CD14-positive monocyte (primary cell): Measurements from ENCODE around the gene FOLR1. TPM values are rescaled to one million over a fixed set of nuclear protein-coding genes. Genes with fewer than 3 reads are reported as not detected.

Experiments
- DNase-seq, 3 donors: peaks; one replicate each; pipeline ENCODE4 v3.0.0-alpha.2; 2011 to 2022
- H2AFZ ChIP-seq: 2 replicates; pipeline ENCODE4 v1.6.0; 2012; ENCODE audit warnings: mild to moderate bottlenecking, low read depth, low read length, inconsistent platforms; ENCODE audit not compliant: insufficient read depth, poor library complexity, severe bottlenecking
- H3K27ac ChIP-seq, 2 donors: 1 replicate in 1 of 2; 2 replicates in 1 of 2; pipeline ENCODE4 v1.5.1; 2012 to 2013; ENCODE audit warnings: low read length in 2 of 2, control low read depth in 1 of 2, inconsistent platforms in 1 of 2, low read depth in 1 of 2, mild to moderate bottlenecking in 1 of 2
- H3K27me3 ChIP-seq, 2 donors: one replicate each; pipeline versions ENCODE4 v1.6.0 to v1.6.1; 2011 to 2013; ENCODE audit warnings: low read length in 2 of 2; ENCODE audit not compliant: control insufficient read depth in 2 of 2, insufficient read depth in 2 of 2
- H3K36me3 ChIP-seq, 2 donors: replicated peaks in 1 of 2; 1 replicate in 1 of 2; 2 replicates in 1 of 2; pipeline versions ENCODE4 v1.5.1 to v1.6.1; 2012 to 2013; ENCODE audit warnings: low read length in 2 of 2, control low read depth in 1 of 2, inconsistent platforms in 1 of 2, mild to moderate bottlenecking in 1 of 2; ENCODE audit not compliant: insufficient read depth in 2 of 2, control insufficient read depth in 1 of 2
- H3K4me1 ChIP-seq, 2 donors: 1 replicate in 1 of 2; 2 replicates in 1 of 2; pipeline versions ENCODE4 v1.5.1 to v1.6.1; 2012 to 2013; ENCODE audit warnings: low read length in 2 of 2, control low read depth in 1 of 2, inconsistent platforms in 1 of 2, mild to moderate bottlenecking in 1 of 2, moderate library complexity in 1 of 2; ENCODE audit not compliant: insufficient read depth in 2 of 2, control insufficient read depth in 1 of 2
- H3K4me2 ChIP-seq: replicated peaks from 2 replicates; pipeline ENCODE3; 2012; ENCODE audit warnings: low read length, moderate library complexity, mild to moderate bottlenecking; ENCODE audit not compliant: poor library complexity, severe bottlenecking; ENCODE audit errors: extremely low read depth
- H3K4me3 ChIP-seq, 3 experiments: fragments of 200-600 bp in 1 of 3; sonication (generic) in 1 of 3; replicated peaks in 1 of 3; 1 replicate in 2 of 3; 2 replicates in 1 of 3; pipeline ENCODE4 v1.5.1; 2011 to 2013; ENCODE audit warnings: low read length in 3 of 3, mild to moderate bottlenecking in 3 of 3, control low read depth in 2 of 3, low read depth in 2 of 3, inconsistent platforms in 1 of 3, moderate library complexity in 1 of 3
- H3K79me2 ChIP-seq: 2 replicates; pipeline ENCODE4 v1.6.0; 2012; ENCODE audit warnings: mild to moderate bottlenecking, control low read depth, inconsistent platforms, low read length, moderate library complexity; ENCODE audit not compliant: insufficient read depth
- H3K9ac ChIP-seq: 2 replicates; pipeline ENCODE4 v1.6.0; 2017; ENCODE audit warnings: low read length, mild to moderate bottlenecking; ENCODE audit not compliant: insufficient read depth, poor library complexity, severe bottlenecking
- H3K9me3 ChIP-seq, 2 donors: replicated peaks in 1 of 2; 1 replicate in 1 of 2; 2 replicates in 1 of 2; pipeline versions ENCODE4 v1.5.1 to v1.6.1; 2012 to 2013; ENCODE audit warnings: low read length in 2 of 2, control low read depth in 1 of 2; ENCODE audit not compliant: control insufficient read depth in 1 of 2, insufficient read depth in 1 of 2
- H4K20me1 ChIP-seq: 2 replicates; pipeline ENCODE4 v1.6.0; 2012; ENCODE audit warnings: mild to moderate bottlenecking, low read length, control low read depth, moderate library complexity; ENCODE audit not compliant: insufficient read depth
- H3K27ac Mint-ChIP-seq, 7 donors: one replicate each; pipeline ENCODE4 v1.8.0; 2020; ENCODE audit warnings: mild to moderate bottlenecking in 7 of 7, mixed read lengths in 7 of 7, moderate library complexity in 6 of 7, inconsistent platforms in 2 of 7
- H3K27me3 Mint-ChIP-seq, 3 donors: one replicate each; pipeline ENCODE4 v1.8.0; 2021 to 2022; ENCODE audit warnings: low read depth in 3 of 3, mild to moderate bottlenecking in 3 of 3, mixed read lengths in 3 of 3, moderate library complexity in 3 of 3, inconsistent platforms in 1 of 3
- H3K36me3 Mint-ChIP-seq, 2 donors: one replicate each; pipeline ENCODE4 v1.8.0; 2020; ENCODE audit warnings: mixed read lengths in 2 of 2, inconsistent platforms in 1 of 2, mild to moderate bottlenecking in 1 of 2
- H3K4me1 Mint-ChIP-seq: one replicate; pipeline ENCODE4 v1.8.0; 2020; ENCODE audit warnings: mild to moderate bottlenecking, mixed read lengths
- H3K4me3 Mint-ChIP-seq, 2 donors: one replicate each; pipeline ENCODE4 v1.8.0; 2020; ENCODE audit warnings: mild to moderate bottlenecking in 2 of 2, mixed read lengths in 2 of 2, moderate library complexity in 1 of 2
- H3K9me3 Mint-ChIP-seq, 7 donors: one replicate each; pipeline ENCODE4 v1.8.0; 2020 to 2022; ENCODE audit warnings: mixed read lengths in 7 of 7, mild to moderate bottlenecking in 6 of 7, moderate library complexity in 6 of 7, inconsistent platforms in 2 of 7
- WGBS: methylation state at CpG from one replicate; pipeline ENCODE4 v1.1.5; 2013; ENCODE audit warnings: missing lambda C conversion rate; ENCODE audit not compliant: insufficient coverage; 5-methylcytosine and 5-hydroxymethylcytosine counted together
- intact Hi-C, 2 donors: fragments of 100-400 bp; cut with micrococcal nuclease; formaldehyde crosslinking; loops; one replicate each; pipeline versions ENCODE4 v1.15.0 to v1.15.1; 2023
- polyA plus RNA-seq, 3 donors: library from polyadenylated mRNA; depleted of rRNA in 1 of 3; unstranded in 2 of 3; stranded (reverse) in 1 of 3; fragments of 300-500 nt in 2 of 3; fragments of >200 nt in 1 of 3; fragmentation: Illumina TruSeq in 2 of 3; gene quantifications; 1 replicate in 2 of 3; 2 replicates in 1 of 3; pipeline ENCODE4 v1.2.3, GENCODE V29; 2012 to 2021
- TF ChIP-seq, protein P1 (sequence below): fragments of 200-600 bp; IDR thresholded peaks from one replicate; pipeline ENCODE4 v1.8.0; 2022; ENCODE audit warnings: antibody characterized with exemption, mild to moderate bottlenecking

Gene FOLR1
- polyA plus RNA-seq, 3 donors: not detected

GRCh38 chr11:72239313-72239848 is 47.4 kb downstream of the FOLR1 start:
- 10% methylated on average over 24 of the region's 25 CpGs for WGBS

DNA sequence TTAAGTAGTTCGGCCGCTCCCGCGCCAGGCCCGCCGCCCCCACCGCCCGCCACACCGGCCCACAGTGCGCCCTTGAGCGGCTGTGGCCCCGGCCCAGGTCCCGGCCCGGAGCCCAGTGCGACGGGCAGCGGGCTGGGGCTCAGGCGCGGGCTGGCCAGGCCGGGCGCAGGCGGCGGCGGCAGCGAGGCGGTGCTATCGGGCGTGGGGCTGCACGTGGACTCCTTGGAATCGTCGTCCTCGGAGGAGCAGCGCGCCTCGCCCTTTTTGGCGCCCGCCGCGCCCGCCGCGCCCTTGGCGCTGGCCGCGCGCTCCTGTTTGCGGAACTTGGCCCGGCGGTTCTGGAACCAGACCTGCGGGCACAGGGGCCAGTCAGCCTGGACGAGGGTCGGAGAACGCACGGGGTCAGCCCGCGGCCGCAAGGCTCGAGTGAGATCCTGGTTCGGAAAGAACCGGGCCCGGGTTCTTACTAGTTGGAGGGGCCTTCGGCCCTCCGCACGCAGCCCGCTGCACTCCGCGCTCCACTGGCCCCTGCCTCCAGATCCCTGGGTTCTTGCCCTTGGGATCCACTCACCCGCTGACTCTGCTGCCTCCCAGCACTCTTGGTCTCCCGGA is 48.0 kb downstream of the FOLR1 start:
- no peaks in the 10 kb centered on the region for H3K79me2 ChIP-seq
- H2AFZ ChIP-seq: peak overlapping the region; percentile 59
- peaks cover 26 to 37% of the 10 kb centered on the region in 2 donors for H3K4me1 ChIP-seq
- intact Hi-C loops: loop anchor here in 1 of 2 donors (5.0 kb wide), 1 partner anchor 42 kb away; no protein-coding TSS in a partner anchor
- no peak overlapping the region for H3K27ac ChIP-seq
- Mint-ChIP-seq H3K27me3 (peaks cover 52 to 60% (median 55%) of the 10 kb centered on the region in 3 donors), H3K9me3 (peaks cover 7 to 41% (median 15%) of the 10 kb centered on the region in 7 donors), H3K36me3 (peaks cover 49 to 52% of the 10 kb centered on the region in 2 donors), H3K27ac (peak overlapping the region in 2 of 7 donors; percentile 30 to 77), H3K4me1 (peaks cover 46% of the 10 kb centered on the region), H3K4me3 (peak overlapping the region; percentile 72 to 94)
- DNase-seq: peak; percentile 55 to 63 (median 55)
- H3K9ac ChIP-seq: peak overlapping the region; percentile 27
- WGBS: under 1% methylated on average over 67 of the region's 69 CpGs
- peaks cover 0 to 22% of the 10 kb centered on the region in 2 donors for H3K9me3 ChIP-seq
- H4K20me1 ChIP-seq: peaks cover 52% of the 10 kb centered on the region
- peak overlapping the region; percentile 79 for H3K4me2 ChIP-seq
- peak overlapping the region in 2 of 3 experiments; percentile 10 to 71 for H3K4me3 ChIP-seq
- TF ChIP-seq, protein P1, sequence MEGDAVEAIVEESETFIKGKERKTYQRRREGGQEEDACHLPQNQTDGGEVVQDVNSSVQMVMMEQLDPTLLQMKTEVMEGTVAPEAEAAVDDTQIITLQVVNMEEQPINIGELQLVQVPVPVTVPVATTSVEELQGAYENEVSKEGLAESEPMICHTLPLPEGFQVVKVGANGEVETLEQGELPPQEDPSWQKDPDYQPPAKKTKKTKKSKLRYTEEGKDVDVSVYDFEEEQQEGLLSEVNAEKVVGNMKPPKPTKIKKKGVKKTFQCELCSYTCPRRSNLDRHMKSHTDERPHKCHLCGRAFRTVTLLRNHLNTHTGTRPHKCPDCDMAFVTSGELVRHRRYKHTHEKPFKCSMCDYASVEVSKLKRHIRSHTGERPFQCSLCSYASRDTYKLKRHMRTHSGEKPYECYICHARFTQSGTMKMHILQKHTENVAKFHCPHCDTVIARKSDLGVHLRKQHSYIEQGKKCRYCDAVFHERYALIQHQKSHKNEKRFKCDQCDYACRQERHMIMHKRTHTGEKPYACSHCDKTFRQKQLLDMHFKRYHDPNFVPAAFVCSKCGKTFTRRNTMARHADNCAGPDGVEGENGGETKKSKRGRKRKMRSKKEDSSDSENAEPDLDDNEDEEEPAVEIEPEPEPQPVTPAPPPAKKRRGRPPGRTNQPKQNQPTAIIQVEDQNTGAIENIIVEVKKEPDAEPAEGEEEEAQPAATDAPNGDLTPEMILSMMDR: no peak
- peaks cover 32 to 38% of the 10 kb centered on the region in 2 donors for H3K36me3 ChIP-seq
- H3K27me3 ChIP-seq: peaks cover 41 to 60% of the 10 kb centered on the region in 2 donors

More at GRCh38 chr11:72239313-72239848, 47.4 kb downstream of the FOLR1 start:
- Mint-ChIP-seq H3K4me3 (peak overlapping the region; percentile 76 to 94), H3K27me3 (peaks cover 52 to 60% (median 55%) of the 10 kb centered on the region in 3 donors), H3K27ac (peak overlapping the region in 3 of 7 donors; percentile 19 to 64 (median 37)), H3K36me3 (peaks cover 52 to 54% of the 10 kb centered on the region in 2 donors), H3K9me3 (peaks cover 7 to 39% (median 15%) of the 10 kb centered on the region in 7 donors), H3K4me1 (peaks cover 43% of the 10 kb centered on the region)
- DNase-seq: no peak
- intact Hi-C loops: no loop called here
- Histone ChIP-seq H3K27me3 (peaks cover 35 to 54% of the 10 kb centered on the region in 2 donors), H3K27ac (no peak overlapping the region), H3K9ac (peak overlapping the region; percentile 27), H4K20me1 (peaks cover 57% of the 10 kb centered on the region), H3K4me2 (peak overlapping the region; percentile 79), H3K4me1 (peaks cover 26 to 37% of the 10 kb centered on the region in 2 donors), H3K9me3 (peaks cover 0 to 18% of the 10 kb centered on the region in 2 donors), H3K36me3 (peaks cover 37 to 44% of the 10 kb centered on the region in 2 donors), H3K79me2 (no peaks in the 10 kb centered on the region), H2AFZ (peak overlapping the region; percentile 56), H3K4me3 (peak overlapping the region; percentile 2 to 71 (median 10))
- TF ChIP-seq, protein P1: no peak
